Tibial nerve (tissue), 4 donors: Measurements from ENCODE around the gene HEXD. TPM values are rescaled to one million over a fixed set of nuclear protein-coding genes. Genes with fewer than 3 reads are reported as not detected.
A peak's percentile ranks its signal among the peaks of the same experiment; 100 is the strongest.

ENCODE experiments used
- DNase-seq, 2 donors: peaks; one replicate each; pipeline ENCODE4 v3.0.0-alpha.2; 2019; ENCODE audit warnings: low spot score in 2 of 2
- H3K27ac ChIP-seq, 4 donors: fragments of 200-600 bp; sonication (generic) in 3 of 4; one replicate each; pipeline ENCODE4 v1.5.1; 2017 to 2019; ENCODE audit warnings: mild to moderate bottlenecking in 1 of 4
- H3K27me3 ChIP-seq, 2 donors: fragments of 200-600 bp; sonication (generic) in 1 of 2; one replicate each; pipeline versions ENCODE4 v1.5.1 to v1.6.0; 2017 to 2019
- H3K36me3 ChIP-seq, 3 donors: fragments of 200-600 bp; sonication (generic); one replicate each; pipeline ENCODE4 v1.5.1; 2018 to 2019
- H3K4me1 ChIP-seq, 4 donors: fragments of 200-600 bp; sonication (generic) in 3 of 4; one replicate each; pipeline ENCODE4 v1.5.1; 2017 to 2019
- H3K4me3 ChIP-seq, 4 donors: fragments of 200-600 bp; sonication (generic) in 3 of 4; one replicate each; pipeline ENCODE4 v1.5.1; 2017 to 2019; ENCODE audit warnings: mild to moderate bottlenecking in 1 of 4, moderate library complexity in 1 of 4
- H3K9me3 ChIP-seq, 4 donors: fragments of 200-600 bp; sonication (generic) in 3 of 4; one replicate each; pipeline ENCODE4 v1.5.1; 2017 to 2019
- CTCF ChIP-seq, 5 experiments: fragments of 200-600 bp in 3 of 5; fragments of 450-650 bp in 2 of 5; sonication (generic) in 3 of 5; IDR thresholded peaks; one replicate each; pipeline ENCODE4 v1.5.1; 2016 to 2019; ENCODE audit warnings: antibody characterized with exemption in 5 of 5, mild to moderate bottlenecking in 3 of 5, moderate library complexity in 2 of 5
- EP300 ChIP-seq, 2 donors: sonication (generic); formaldehyde crosslinking; IDR thresholded peaks; one replicate each; pipeline ENCODE4 v1.6.1; 2017; ENCODE audit warnings: antibody characterized with exemption in 2 of 2, mild to moderate bottlenecking in 1 of 2
- POLR2A ChIP-seq, 2 donors: fragments of 450-650 bp; IDR thresholded peaks; one replicate each; pipeline ENCODE4 v1.6.1; 2017; ENCODE audit warnings: antibody characterized with exemption in 2 of 2, mild to moderate bottlenecking in 2 of 2, moderate library complexity in 2 of 2
- WGBS, 2 donors: methylation state at CpG; one replicate each; pipeline ENCODE4 v1.1.5; 2018; 5-methylcytosine and 5-hydroxymethylcytosine counted together
- total RNA-seq, 4 donors: library from RNA; depleted of rRNA; stranded (reverse); fragments of >200 nt; gene quantifications; one replicate each; pipeline ENCODE4 v1.1.0, GENCODE V29; 2016

HEXD gene
- total RNA-seq, 4 donors from 2014 or later: 65.6 to 143 (median 95.1) TPM

GRCh38 chr17:82399601-82400101 lies 18.5 kb upstream of the HEXD start:
- Histone ChIP-seq H3K4me1 (peaks cover 0 to 36% (median 3%) of the 10 kb centered on the region in 4 donors), H3K4me3 (no peak overlapping the region), H3K27me3 (no peaks in the 10 kb centered on the region), H3K9me3 (no peaks in the 10 kb centered on the region), H3K36me3 (peaks cover 0 to 82% (median 3%) of the 10 kb centered on the region in 3 donors), H3K27ac (peak overlapping the region in 1 of 4 donors; percentile 20)
- TF ChIP-seq EP300 (IDR thresholded peaks at IDR 0.05) (no peak), POLR2A (IDR thresholded peaks at IDR 0.05) (no peak), CTCF (IDR thresholded peaks at IDR 0.05) (no peak)
- 46 to 68% methylated on average over 4 to 18 of the region's 18 CpGs for WGBS, 2 donors
- no peak for DNase-seq

- WGBS, 2 donors: 69 to 77% methylated on average over 7 of the region's 7 CpGs
- Histone ChIP-seq H3K27me3 (no peaks in the 10 kb centered on the region), H3K27ac (peak overlapping the region in 1 of 4 donors; percentile 20), H3K4me1 (peaks cover 0 to 36% (median 3%) of the 10 kb centered on the region in 4 donors), H3K36me3 (peaks cover 0 to 82% (median 3%) of the 10 kb centered on the region in 3 donors), H3K4me3 (no peak overlapping the region), H3K9me3 (no peaks in the 10 kb centered on the region)
- TF ChIP-seq POLR2A (IDR thresholded peaks at IDR 0.05): no peak
- TF ChIP-seq EP300 (IDR thresholded peaks at IDR 0.05): no peak
- no peak for TF ChIP-seq CTCF (IDR thresholded peaks at IDR 0.05)
- no peak for DNase-seq
These were observed 17.9 kb upstream of the HEXD start for GRCh38 chr17:82400206-82400605.

- H3K9me3 ChIP-seq: no peaks in the 10 kb centered on the region
- TF ChIP-seq CTCF (IDR thresholded peaks at IDR 0.05): no peak
- peak in 1 of 2 donors; percentile 7 for TF ChIP-seq EP300 (IDR thresholded peaks at IDR 0.05)
- TF ChIP-seq POLR2A (IDR thresholded peaks at IDR 0.05): no peak
- no peaks in the 10 kb centered on the region for H3K27me3 ChIP-seq
- DNase-seq: no peak
- no peak overlapping the region for H3K4me3 ChIP-seq
- H3K4me1 ChIP-seq: peaks cover 0 to 36% (median 3%) of the 10 kb centered on the region in 4 donors
- 83 to 84% methylated on average over 19 of the region's 19 CpGs for WGBS, 2 donors
- H3K27ac ChIP-seq: no peak overlapping the region
- peaks cover 0 to 84% (median 3%) of the 10 kb centered on the region in 3 donors for H3K36me3 ChIP-seq
These were observed 17.3 kb upstream of the HEXD start for GRCh38 chr17:82400830-82401229.

GRCh38 chr17:82402865-82403264 lies 15.3 kb upstream of the HEXD start:
- no peaks in the 10 kb centered on the region for H3K27me3 ChIP-seq
- TF ChIP-seq CTCF (IDR thresholded peaks at IDR 0.05) (no peak), POLR2A (IDR thresholded peaks at IDR 0.05) (no peak), EP300 (IDR thresholded peaks at IDR 0.05) (no peak)
- no peak overlapping the region for H3K4me3 ChIP-seq
- H3K27ac ChIP-seq: no peak overlapping the region
- peaks cover 0 to 25% (median 3%) of the 10 kb centered on the region in 4 donors for H3K4me1 ChIP-seq
- DNase-seq: no peak
- 84 to 94% methylated on average over 7 of the region's 7 CpGs for WGBS, 2 donors
- H3K36me3 ChIP-seq: peaks cover 0 to 84% (median 3%) of the 10 kb centered on the region in 3 donors
- H3K9me3 ChIP-seq: no peaks in the 10 kb centered on the region

GRCh38 chr17:82403662-82404660 lies 14.2 kb upstream of the HEXD start:
- no peak overlapping the region for H3K27ac ChIP-seq
- H3K36me3 ChIP-seq: peaks cover 0 to 87% (median 6%) of the 10 kb centered on the region in 3 donors
- no peaks in the 10 kb centered on the region for H3K27me3 ChIP-seq
- H3K4me1 ChIP-seq: peaks cover 0 to 16% (median 3%) of the 10 kb centered on the region in 4 donors
- no peak overlapping the region for H3K4me3 ChIP-seq
- H3K9me3 ChIP-seq: no peaks in the 10 kb centered on the region
- DNase-seq: no peak
- TF ChIP-seq POLR2A (IDR thresholded peaks at IDR 0.05): no peak
- no peak for TF ChIP-seq CTCF (IDR thresholded peaks at IDR 0.05)
- TF ChIP-seq EP300 (IDR thresholded peaks at IDR 0.05): no peak
- 93 to 96% methylated on average over 61 to 67 of the region's 67 CpGs for whole genome bisulfite sequencing, 2 donors
